Measurements from ENCODE around the gene HDAC9.

- no peak for TF ChIP-seq POLR2A (IDR thresholded peaks at IDR 0.05)
- no peak for TF ChIP-seq CTCF (IDR thresholded peaks at IDR 0.05)
Observed at GRCh38 chr7:18786196-18786727, 290.7 kb downstream of the HDAC9 start.
